Activated gamma-delta T cell (primary cell): Measurements from ENCODE around the gene PDE1C.

Experiments
- DNase-seq: peaks from one replicate; lab custom pipeline; 2025; lab: John Stamatoyannopoulos, UW

PDE1C gene

DNA sequence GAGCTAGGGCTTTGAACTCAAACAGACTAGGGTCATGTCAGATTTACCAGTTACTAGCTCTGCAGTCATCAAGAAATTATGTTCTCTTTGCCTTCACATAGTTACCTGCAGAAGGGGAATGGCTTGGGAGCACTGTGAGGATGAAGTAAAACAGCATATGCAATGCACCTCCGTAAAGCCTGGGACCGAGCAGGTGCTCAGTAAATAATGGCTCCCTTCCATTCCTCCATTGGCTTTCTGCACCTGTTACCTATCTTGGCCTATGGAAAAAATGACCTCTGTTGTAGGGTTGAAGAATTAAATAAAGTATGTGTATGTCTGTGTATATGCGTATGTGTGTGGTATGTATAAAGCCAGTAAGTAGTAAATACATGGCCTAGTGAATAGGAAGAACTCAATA is 78.8 kb downstream of the PDE1C start:
- no peak for DNase-seq

DNA sequence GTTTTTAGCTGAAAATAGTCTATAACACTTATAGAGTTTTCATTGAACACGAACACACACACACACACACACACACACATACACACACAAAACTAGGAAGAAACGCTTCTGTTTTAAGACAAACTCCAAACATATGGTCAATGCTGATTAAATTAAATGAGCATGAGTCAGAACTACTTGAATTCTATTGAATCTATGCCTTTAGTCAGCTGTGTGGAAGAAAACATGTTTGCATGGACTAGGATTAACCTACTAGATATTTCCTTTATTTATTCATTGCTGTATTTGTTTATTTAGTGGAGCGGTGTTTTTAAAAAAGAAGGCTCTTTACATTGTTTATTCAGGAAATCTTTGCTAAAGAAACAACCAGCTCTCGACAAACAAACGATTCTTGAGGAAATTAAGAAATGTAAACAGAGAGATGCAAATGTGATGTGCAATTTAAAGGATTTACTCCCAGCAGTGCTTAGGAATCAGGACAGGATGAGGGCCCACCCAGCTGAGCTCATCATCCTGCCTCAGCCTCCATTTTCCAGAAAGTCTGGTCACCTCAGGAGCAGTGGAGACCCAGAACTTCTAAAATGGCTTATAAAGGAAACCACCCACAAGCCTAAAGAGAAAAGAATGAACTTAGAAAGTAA is 83.2 kb downstream of the PDE1C start:
- no peak for DNase-seq

DNA sequence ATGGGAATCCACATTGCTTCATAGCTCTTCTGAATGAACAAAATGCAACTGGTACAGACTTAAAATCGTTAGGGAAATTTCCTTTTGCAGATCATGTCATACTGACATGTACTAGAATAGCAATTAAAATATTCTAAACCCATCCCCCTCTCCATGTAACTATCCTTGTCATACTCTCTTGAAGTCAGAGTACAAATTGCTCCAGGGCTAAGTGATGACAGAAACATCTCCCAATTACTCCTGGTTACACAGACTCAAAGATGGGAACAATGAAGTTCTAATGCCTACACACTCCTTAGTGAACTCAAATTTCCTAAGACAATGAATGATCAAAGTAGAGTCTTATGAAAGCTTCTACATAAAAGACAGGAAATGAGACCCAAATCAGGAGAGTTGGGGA is 87.2 kb downstream of the PDE1C start:
- DNase-seq: no peak

DNA sequence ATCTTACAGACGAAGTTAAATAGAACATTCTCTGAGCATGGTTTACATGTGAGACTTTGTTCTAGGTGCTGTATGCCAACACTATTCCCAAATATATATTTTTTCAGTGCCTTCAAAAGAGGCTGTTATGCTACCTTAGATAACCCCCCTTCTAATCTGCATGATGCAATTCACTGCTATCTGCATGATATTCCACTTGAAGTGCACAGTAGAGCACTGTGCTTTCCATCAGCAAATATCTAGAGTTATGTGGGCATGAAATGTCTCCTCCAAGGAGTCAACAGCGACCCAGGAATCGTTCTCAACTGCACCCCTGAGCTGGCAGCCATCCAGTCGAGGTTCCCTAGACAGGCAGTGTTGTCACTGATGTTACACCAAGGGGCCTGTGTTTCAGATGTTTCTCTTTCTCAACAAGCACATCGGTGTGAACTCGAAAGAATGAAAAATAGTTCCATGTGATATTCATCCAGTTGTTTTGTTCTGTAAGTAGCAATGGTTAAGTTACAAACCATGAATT is 88.3 kb downstream of the PDE1C start:
- no peak for DNase-seq

DNA sequence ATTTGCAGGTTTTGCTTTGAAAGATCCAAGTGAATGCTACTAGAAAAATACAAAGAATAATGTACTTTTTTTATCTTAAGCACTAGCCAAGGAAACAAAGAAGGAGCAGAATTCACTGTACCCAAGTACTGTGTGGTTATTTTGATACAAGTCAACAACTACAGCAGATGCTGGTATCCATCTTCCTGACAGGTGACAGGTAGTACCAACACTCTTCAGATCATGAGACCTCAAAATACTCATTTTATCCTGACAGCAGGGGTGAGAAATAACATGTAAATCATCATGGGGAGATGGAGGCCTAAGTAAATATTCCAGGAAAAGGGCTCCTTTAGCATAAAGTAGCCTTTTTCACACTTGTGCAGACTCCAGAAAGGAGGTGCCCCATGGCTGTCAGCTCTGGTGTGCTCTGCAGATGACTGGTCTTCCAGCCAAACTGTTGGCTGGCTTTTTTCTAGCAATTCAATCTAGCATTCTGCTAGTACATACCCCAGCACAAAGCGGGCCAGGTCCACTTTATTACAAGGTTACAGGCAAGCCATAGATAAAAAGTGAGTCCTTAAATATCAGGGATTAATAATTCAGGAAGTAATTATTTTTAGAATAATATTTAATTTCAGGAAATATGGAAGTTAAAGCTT is 90.4 kb downstream of the PDE1C start:
- DNase-seq: no peak

DNA sequence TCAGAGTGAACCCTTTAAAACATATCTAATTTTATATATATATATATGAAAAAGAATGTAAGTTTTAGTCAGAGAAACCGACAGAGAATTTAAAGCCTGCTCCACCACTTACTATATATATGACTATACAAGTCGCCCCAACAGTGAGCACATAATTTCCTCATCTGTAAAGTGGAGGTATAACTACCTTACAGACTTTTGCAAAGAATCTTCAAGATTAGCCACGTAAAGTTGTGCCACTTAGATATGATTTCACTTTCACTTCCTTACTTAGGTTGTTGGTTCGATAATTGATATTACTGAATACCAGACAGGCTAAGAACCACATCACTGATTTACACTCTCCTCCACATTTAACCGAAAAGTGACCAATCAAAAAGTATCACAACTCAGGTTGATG is 94.7 kb downstream of the PDE1C start:
- no peak for DNase-seq

DNA sequence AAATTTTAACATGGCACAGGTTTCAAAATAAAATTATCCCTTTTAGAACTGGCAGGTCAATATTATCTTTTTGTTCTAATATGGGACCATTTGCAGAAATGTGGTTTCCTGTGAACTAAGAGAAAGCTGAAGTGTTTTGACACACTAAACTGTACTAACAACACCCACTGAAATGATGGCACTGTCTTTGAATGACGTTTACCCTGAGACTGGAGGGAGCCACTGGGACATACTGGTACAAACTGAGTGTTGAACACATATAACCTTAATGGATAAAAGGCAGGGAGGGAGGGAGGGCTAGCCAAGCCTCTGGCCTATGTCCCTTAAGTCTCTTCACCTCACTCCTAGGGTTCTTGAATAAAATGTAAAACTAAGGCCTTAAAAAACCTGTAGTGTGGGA is 95.9 kb downstream of the PDE1C start:
- no peak for DNase-seq

DNA sequence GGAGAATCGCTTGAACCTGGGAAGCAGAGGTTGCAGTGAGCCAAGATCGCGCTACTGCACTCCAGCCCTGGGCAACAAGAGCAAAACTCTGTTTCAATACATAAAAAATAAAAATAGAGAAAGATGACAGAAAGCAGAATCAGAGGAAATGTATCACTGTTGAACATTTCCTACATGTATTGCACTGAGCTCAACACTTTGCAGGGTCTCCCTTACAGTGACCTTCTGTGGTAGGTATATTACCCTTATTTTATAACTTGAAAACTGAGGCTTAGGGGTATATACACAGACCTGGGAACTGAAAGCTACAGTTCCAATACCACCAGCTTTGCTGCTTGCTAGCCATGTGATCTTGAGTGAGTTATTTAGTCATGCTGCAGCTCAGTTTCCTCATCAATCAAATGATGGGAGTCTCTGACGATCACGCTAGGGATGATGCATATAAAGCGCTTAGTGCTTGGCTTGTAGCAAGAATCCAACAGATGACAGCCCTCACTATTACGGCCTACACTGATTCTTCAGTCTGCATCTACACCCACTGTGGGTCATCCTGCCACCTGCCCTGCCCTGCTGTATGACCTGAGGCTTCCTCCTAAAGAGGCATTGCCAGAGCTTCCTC is 99.0 kb downstream of the PDE1C start:
- DNase-seq: no peak

DNA sequence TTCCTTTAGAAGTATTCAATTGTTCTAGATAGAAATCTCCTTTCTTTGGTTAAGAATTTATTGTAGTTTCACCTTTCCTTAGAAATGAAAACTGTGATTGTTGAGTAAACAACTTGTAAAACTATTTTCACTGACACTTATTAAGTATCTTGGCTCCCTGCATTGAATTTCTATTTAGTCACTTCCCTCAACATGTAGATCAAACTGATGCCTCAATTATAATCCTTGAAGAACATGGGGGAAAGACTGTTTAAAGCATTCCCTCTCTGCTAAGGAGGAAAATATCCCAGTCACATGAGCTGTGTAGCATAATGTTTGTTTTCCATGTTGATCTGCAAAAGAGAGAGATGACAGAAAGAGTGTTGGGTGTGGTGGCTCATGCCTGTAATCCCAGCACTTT is 99.7 kb downstream of the PDE1C start:
- DNase-seq: no peak

DNA sequence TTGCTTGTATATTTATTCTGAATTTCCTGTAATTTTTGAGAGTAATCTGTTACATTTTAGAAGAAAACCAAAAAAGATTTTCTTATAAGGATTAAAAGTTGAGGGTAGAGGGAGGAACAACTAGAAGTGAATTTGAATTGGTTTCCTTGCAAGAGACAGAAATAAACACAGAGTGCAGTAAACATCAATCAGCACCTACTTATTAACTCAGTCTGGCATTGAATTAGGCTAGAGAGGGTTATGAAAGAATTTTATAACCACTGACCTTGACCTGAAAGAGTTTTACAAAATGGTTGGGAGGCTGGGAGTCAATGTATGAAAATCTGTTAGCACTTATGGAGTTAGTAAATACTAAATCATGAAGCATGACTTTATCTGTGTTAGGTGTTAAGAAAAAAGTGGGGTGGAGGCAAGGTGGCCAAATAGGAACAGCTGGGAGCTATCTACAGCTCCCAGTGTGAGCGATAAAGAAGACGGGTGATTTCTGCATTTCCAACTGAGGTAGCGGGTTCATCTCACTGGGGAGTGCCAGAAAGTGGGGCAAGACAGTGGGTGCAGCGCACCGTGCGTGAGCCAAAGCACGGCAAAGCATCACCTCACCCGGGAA is 106.5 kb downstream of the PDE1C start:
- DNase-seq: no peak

DNA sequence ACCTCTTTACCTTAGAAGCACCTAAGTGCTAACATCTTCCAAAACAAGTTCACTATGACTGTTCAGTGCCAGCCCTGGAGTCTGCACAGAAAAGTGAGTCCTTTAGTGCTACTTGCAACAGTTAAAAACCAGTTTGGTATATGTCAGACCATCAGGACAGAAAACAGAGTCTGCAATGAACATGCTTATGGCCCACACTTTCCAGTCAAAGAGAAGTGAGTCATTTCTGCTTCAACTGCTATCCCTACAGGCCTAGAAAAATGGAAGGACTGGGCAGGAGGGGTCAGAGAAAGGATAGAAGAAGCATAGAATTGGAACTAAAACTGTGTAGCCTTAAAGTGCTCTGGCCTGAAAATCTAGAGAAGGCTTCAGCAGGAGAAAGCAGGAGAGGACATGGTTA is 108.0 kb downstream of the PDE1C start:
- no peak for DNase-seq

DNA sequence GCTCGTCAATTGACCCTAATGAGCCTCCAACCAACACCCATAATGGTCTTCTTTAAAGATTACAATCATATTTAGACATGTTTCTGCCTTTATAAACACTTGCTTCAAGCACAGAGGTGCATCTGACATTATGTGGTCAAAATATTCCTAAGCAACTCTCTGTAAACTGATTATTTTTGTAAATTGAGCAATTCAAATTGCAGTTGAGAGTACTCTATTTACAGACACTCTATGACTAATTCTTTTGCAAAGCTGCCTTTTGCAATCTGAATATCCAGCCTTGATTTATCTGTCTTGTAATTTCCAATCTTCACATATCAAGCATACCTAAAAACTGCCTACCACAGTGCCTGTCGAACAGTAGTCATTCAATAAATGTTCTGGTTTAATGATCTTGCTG is 112.0 kb downstream of the PDE1C start:
- DNase-seq: no peak

DNA sequence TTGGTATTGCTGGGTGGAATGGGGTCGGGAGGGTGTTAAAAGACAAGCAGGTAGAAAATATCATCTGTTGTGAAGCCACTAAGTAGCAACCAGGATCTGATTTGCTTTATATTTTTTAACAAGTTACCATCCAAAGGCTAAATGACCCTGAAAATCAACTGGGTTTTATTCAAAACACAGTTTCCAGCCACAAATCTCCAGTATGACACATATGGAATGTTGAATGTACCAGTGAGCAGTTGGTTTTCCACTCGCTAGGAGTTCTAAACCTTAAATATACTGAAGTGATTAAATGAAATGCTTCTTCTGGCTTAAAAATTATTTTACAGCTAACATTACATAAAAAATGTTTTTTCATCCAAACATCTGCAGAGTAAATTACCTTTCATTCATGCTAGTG is 112.5 kb downstream of the PDE1C start:
- no peak for DNase-seq

DNA sequence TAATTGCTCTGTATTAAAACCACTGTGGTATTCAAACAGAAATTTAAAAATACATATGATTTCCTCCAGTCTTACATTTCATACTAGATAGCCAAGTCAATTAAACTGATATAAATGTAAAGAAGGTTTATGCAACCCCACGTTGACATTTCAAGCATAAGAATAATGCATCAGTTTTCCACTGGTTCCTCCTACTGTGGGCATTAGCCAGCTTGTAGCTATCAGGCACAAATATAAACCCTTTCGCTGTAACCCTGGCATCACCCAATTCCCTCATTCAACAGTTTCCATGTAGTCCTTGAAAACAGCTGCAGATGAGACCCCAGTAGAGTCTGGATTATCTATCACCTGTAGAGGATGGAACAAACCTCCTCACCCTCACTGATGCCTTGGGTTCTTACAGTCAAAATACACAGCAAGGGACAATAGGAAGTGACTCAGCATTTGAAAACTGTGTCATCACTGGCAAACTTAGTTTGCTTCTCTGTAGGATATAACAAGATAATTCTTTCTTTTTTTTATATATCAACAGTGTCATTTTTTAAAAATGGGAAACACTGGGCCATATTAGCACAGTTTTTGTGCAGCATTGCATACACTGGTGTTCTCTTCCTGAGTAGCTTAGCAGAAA is 113.0 kb downstream of the PDE1C start:
- no peak for DNase-seq

DNA sequence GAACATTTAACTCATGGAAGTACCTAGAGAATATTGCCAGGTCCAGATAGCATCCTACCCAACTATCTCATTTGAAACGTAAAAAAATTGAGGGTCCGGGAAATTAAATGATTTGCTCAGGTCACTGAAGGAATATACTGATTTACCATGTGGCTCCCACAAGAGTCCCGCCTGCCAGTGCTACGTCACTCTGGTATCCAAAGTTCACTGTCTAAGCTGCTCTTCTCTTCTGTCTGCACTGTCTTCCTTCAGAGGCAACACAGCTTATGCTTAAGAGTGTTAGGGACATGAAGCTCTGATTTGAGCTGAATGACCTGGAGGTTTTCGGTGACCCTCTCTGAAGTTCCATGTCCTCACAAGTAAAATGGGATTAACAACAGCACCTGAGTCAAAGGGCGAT is 114.6 kb downstream of the PDE1C start:
- no peak for DNase-seq

DNA sequence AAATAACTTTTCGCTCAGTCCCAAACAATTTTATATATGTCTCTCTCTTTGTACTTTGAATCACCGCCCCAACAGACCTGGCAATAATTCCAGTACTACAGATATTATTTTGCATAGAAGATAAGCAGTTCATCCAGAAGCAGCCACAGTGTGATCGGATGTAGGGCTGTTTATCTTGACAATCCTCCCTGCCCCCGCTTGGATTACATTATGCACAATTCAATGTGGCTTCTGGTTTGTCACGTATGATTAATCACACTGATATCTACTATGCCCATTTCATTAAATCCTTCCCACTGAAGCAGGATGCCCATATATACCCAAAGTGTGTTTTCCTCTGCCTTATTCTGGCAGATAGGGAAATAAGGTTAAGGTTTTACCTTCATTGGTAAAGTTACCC is 115.2 kb downstream of the PDE1C start:
- DNase-seq: no peak

DNA sequence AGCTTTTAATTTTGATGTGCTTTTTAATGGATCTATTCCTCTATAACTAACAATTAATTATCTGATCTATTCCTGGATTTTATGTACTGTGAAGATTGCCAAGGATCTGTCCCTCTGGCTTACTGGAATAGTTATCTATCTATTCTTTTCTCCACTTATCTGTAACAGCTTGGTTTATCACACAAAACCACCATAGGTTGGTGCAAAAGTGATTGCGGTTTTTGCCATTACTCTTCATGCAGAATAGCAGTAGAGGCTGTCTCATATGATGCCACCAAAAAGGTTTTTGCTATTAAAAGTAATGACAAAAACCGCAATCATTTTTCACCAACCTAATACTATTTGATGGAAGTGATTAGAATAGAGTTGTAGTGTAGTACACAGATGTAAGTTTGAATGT is 115.7 kb downstream of the PDE1C start:
- DNase-seq: no peak

DNA sequence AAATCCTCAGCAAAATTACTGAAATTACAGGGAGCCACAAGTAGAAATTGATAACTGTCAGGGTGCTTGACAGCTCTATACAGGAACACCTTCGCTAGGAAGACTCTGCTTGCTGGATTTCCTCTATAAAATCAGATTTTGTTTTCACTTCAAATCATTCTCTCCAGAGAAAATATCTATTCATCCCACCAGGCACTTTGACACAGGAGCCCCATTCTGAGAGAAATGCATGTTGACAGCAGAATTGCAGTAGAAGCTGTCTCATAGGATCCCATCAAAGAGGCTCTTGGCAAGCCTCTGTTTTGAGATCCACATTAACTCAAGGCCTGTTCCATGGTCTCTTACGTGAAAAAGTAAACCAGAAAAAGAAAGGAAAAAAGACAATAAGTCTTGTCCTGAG is 116.8 kb downstream of the PDE1C start:
- no peak for DNase-seq

DNA sequence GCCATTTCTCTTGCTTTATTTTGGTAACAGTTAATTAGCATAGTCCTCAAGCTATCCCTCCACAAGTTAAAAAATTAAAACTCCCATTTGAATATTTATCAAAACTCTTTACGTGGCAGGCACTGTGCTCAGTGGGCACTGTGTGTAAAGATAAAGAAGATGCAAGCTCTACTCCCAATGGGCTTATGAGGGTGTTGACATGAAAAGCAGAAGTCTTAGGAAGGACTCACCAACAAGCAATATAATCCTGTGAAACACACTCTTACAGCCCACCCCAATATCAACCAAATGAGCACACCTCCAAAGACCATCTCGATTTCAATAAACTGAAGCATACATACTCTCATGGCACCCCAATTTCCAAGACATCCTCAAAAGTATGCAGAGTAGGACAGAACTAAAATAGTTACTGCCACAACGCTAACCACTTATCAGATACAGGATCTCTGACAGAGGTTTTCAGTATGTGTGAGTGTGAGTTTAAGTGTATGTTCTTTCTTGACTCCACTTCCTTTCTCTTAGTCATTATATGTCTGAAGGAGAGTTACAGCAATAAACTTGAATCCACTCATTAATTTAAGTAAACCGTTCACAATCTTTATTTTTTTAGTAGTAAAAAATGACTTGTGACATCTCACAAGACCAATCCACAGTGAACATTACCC is 120.0 kb downstream of the PDE1C start:
- DNase-seq: no peak

DNA sequence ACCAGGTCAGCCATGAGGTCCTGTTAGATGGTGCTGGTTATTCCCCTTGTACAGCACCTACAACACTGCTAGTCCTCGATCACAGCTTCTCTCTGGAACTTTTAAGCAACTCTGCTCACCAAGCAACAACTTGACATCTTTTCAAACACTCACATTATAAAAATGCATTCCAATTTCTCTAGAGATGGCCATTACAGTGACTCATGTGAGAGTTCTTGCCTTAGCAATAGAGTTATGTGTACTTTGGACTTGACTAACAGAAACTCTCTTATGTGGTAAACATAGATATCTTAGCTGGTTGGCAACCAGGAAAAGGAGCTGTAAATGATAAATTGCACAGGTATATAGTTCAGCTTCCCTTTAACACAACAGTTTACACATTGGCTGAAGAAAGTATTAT is 122.2 kb downstream of the PDE1C start:
- DNase-seq: no peak

DNA sequence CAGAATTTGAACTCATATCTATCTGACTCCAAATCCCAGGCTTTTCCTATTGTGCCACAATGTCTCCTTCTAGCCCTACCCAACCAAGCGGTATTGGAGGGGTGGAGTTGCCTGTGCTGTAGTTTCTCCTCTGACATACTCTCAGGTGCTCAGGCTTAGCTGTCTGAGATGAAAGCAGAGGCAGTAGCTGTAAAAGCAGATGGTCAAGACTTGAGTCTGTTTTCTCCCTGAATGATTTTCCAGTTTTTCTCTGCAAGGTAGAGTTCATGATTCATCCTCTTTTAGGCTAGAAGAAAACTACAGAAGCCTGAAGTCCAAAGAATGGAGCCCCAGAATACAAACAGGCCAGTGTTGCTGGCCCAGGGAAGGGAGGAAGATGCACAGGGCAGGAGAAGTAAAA is 130.0 kb downstream of the PDE1C start:
- no peak for DNase-seq

DNA sequence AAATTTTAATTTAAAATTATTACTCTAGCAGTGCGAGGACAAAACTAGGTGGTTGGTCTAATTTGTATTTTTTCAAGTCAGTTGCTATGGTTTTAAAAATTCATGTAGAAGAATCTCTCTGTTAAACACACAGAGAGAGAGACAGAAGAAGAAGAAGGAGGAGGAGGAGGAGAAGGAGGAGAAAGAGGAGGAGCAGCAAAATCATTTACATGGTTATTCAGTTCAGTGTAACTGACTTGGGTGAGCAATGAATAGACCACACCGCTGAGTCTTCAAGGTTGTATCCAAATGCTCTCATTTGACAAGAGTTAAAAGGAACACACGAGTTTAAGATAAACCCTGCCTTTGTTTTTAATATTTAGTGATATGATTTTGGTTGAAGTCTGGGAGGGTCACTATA is 131.1 kb downstream of the PDE1C start:
- DNase-seq: no peak
